ENCODE data around the gene SPRR5. TPM values are rescaled to one million over a fixed set of nuclear protein-coding genes. Genes with fewer than 3 reads are reported as not detected.

SPRR5 gene
- total and polyA plus RNA-seq, 9 of the 15 experiments (the other 6 are each of a cell fraction or from before 2014, with no cell fraction given): not detected

DNA sequence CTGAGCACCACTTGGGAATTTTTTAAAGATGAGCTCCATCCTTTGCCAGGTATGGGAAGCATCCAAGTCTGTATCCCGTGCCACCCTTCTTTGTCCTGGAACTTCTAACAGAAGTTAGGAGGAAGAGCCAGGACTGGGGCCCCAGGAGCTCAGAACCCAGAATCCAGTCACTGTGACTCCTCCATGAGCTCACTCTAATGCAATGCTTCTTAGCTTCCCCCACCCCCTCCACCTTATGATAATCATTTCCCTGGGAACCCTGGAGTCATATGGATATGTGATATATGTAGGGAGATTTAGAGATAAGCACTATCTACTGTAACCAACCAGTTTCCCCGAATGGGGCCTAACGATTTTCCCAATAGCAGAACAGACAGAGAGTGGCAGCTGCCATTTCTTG, 758 bp upstream of the SPRR5 start:
- in situ Hi-C loops (cut with MboI): no loop called here
- POLR2A ChIA-PET: no interaction called here
- FAIRE-seq: no peak
- TF ChIP-seq ZC3H4 (CRISPR knock-in tag; IDR thresholded peaks at IDR 0.05; ENCODE audit: borderline replicate concordance) (no peak), ZNF639 (CRISPR knock-in tag; conservative IDR thresholded peaks at IDR 0.05 in 1 of 2, IDR thresholded peaks at IDR 0.05 in 1 of 2) (no peak), MYNN (IDR thresholded peaks at IDR 0.05) (no peak), MYNN (CRISPR knock-in tag; IDR thresholded peaks at IDR 0.05) (no peak), DMBX1 (CRISPR knock-in tag; IDR thresholded peaks at IDR 0.05; ENCODE audit: borderline replicate concordance) (no peak), MLX (CRISPR knock-in tag; conservative IDR thresholded peaks at IDR 0.05) (no peak), ZNF655 (CRISPR knock-in tag; IDR thresholded peaks at IDR 0.05) (no peak), SREBF1 (IDR thresholded peaks at IDR 0.05; ENCODE audit: borderline replicate concordance, low read depth, low read length) (no peak), CCAR2 (IDR thresholded peaks at IDR 0.05; ENCODE audit: low read depth, low read length) (no peak), SAP30 (IDR thresholded peaks at IDR 0.05; ENCODE audit: borderline replicate concordance, insufficient read depth, low read depth, low read length, poor library complexity, severe bottlenecking) (no peak), RBM14 (IDR thresholded peaks at IDR 0.05; ENCODE audit: borderline replicate concordance, insufficient read depth, low read depth, low read length) (no peak), PCBP2 (IDR thresholded peaks at IDR 0.05; ENCODE audit: low read depth, low read length, poor library complexity, severe bottlenecking) (no peak), ZNF699 (CRISPR knock-in tag; IDR thresholded peaks at IDR 0.05; ENCODE audit: insufficient replicate concordance) (no peak), CBFA2T3 (IDR thresholded peaks at IDR 0.05) (no peak), NR2C2 (CRISPR knock-in tag; IDR thresholded peaks at IDR 0.05) (no peak), NR2C2 (tag; IDR thresholded peaks at IDR 0.05) (no peak), RAD51 (IDR thresholded peaks at IDR 0.05; ENCODE audit: borderline replicate concordance, low read depth) (no peak), HMGXB4 (CRISPR knock-in tag; IDR thresholded peaks at IDR 0.05) (no peak)

More for the DNA sequence above, 758 bp upstream of the SPRR5 start:
- CTCF ChIA-PET (ENCODE audit: low intra/inter-chr PET ratio): no interaction called here
- ATAC-seq (no peak), DNase-seq (ENCODE audit: extremely low read depth in 1 of 4, low spot score in 3 of 4) (no peak)
- Histone ChIP-seq H3K9me3 (replicated peaks; ENCODE audit: control insufficient read depth, insufficient read depth, low read depth, low read length) (no peaks in the 10 kb centered on the region), H3K4me1 (replicated peaks in 1 of 2; ENCODE audit: control insufficient read depth in 2 of 2, insufficient read depth in 2 of 2, low read length in 2 of 2) (no peaks in the 10 kb centered on the region), H3K79me2 (ENCODE audit: control insufficient read depth, insufficient read depth, low read length) (no peaks in the 10 kb centered on the region), H3K4me3 (no peak overlapping the region), H3K27me3 (ENCODE audit: control insufficient read depth in 2 of 2, insufficient read depth in 2 of 2, low read length in 2 of 2) (peaks cover 2 to 12% of the 10 kb centered on the region in 2 experiments; a peak in 2 of 5 replicates), H3K9me1 (ENCODE audit: control insufficient read depth, insufficient read depth, low read length) (no peaks in the 10 kb centered on the region), H2AFZ (ENCODE audit: low read depth, low read length) (no peak overlapping the region), H3K27ac (ENCODE audit: extremely low read depth, low read depth, low read length) (no peak overlapping the region), H3K9ac (ENCODE audit: insufficient read depth in 1 of 2, low read depth in 2 of 2, low read length in 2 of 2) (no peak overlapping the region), H3K36me3 (ENCODE audit: control insufficient read depth, insufficient read depth, low read length) (no peaks in the 10 kb centered on the region), H4K20me1 (replicated peaks; ENCODE audit: control insufficient read depth, insufficient read depth, low read length) (no peaks in the 10 kb centered on the region), H3K4me2 (ENCODE audit: insufficient read depth, low read length) (no peak overlapping the region)
- 0% methylated on average over 3 of the region's 3 CpGs for WGBS (ENCODE audit: insufficient coverage, low coverage, missing lambda C conversion rate)
- intact Hi-C loops (cut with micrococcal nuclease): no loop called here
- no TSS peak for BruUV-seq (replicated peaks)

All from K562 (cell line).